Measurements from ENCODE around the gene FLOT1.

The FLOT1 gene

DNA sequence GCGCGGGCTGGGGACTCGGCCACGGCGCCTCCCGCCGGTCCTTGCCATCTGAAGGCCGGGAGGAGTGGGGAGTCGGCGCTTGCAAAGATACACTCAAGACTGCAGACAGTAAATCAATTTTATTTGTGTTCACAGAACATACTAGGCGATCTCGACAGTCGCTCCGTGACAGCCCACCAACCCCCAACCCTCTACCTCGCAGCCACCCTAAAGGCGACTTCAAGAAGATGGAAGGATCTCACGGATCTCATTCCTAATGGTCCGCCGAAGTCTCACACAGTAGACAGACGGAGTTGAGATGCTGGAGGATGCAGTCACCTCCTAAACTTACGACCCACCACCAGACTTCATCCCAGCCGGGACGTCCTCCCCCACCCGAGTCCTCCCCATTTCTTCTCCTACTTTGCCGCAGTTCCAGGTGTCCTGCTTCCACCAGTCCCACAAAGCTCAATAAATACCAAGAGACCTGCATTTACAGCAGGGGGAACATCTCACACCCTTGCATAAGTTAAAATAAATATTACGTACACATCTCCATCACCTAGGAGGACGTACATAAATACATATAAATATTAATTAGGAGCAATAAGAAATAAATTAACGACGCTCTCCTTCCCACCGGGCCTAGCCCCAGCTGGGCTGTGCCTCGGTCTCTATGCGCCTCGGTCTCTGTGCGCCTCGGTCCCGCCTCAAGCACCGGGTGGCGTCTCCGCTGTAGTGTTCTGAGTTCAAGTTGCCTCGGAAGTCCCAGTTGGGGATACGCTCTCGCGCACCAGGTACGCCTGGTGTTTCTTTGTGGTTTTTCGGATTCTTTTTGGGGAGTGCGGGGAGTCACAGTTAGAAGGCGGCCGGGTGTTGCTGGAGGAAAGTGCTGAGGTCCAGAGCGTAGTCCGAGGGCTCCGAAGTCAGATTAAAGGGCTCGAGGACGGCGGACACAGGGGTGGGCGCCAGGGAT, 889 bp upstream of the FLOT1 start:
- TF ChIP-seq, protein P1, sequence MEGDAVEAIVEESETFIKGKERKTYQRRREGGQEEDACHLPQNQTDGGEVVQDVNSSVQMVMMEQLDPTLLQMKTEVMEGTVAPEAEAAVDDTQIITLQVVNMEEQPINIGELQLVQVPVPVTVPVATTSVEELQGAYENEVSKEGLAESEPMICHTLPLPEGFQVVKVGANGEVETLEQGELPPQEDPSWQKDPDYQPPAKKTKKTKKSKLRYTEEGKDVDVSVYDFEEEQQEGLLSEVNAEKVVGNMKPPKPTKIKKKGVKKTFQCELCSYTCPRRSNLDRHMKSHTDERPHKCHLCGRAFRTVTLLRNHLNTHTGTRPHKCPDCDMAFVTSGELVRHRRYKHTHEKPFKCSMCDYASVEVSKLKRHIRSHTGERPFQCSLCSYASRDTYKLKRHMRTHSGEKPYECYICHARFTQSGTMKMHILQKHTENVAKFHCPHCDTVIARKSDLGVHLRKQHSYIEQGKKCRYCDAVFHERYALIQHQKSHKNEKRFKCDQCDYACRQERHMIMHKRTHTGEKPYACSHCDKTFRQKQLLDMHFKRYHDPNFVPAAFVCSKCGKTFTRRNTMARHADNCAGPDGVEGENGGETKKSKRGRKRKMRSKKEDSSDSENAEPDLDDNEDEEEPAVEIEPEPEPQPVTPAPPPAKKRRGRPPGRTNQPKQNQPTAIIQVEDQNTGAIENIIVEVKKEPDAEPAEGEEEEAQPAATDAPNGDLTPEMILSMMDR (IDR thresholded peaks at IDR 0.05): no peak
- peak; percentile 80 for DNase-seq (ENCODE audit: low spot score)
- H3K4me3 ChIP-seq: peak overlapping the region; percentile 93
- H3K27ac ChIP-seq: peak overlapping the region; percentile 98 to 99

- Histone ChIP-seq H3K27ac (peak overlapping the region; percentile 98 to 99), H3K4me3 (peak overlapping the region; percentile 93)
- TF ChIP-seq, protein P1 (IDR thresholded peaks at IDR 0.05): no peak
- peak; percentile 76 for DNase-seq (ENCODE audit: low spot score)
These were observed 635 bp downstream of the FLOT1 start for GRCh38 chr6:30741789-30742315.

- no peak for DNase-seq (ENCODE audit: low spot score)
- Histone ChIP-seq H3K4me3 (peak overlapping the region; percentile 93), H3K27ac (peak overlapping the region; percentile 98 to 99)
- TF ChIP-seq, protein P1 (IDR thresholded peaks at IDR 0.05): no peak
These were observed 1.3 kb downstream of the FLOT1 start for GRCh38 chr6:30741063-30741779.

DNA sequence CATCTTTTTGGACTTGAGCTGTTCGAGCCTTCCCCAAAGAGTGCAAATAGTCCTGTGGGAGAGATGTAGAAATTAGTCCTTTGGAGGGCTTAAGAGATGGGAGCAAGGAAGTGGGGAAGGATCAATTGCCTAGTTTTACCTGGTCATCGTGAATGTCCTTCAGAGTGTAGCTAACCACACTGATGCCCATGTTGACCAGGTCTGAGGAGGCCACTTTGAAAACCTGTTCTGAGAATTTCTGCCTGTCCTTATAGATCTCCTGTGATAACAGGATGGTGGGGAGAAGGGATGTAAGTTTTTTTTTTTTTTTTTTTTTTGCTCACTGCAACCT, 2.0 kb downstream of the FLOT1 start:
- TF ChIP-seq, protein P1 (IDR thresholded peaks at IDR 0.05): no peak
- Histone ChIP-seq H3K4me3 (no peak overlapping the region), H3K27ac (peak overlapping the region in 1 of 2 donors; percentile 6)
- no peak for DNase-seq (ENCODE audit: low spot score)

- no peak for DNase-seq (ENCODE audit: low spot score)
- TF ChIP-seq, protein P1 (IDR thresholded peaks at IDR 0.05): no peak
- Histone ChIP-seq H3K4me3 (no peak overlapping the region), H3K27ac (no peak overlapping the region)
These were observed 4.0 kb downstream of the FLOT1 start for GRCh38 chr6:30738532-30738931.

DNA sequence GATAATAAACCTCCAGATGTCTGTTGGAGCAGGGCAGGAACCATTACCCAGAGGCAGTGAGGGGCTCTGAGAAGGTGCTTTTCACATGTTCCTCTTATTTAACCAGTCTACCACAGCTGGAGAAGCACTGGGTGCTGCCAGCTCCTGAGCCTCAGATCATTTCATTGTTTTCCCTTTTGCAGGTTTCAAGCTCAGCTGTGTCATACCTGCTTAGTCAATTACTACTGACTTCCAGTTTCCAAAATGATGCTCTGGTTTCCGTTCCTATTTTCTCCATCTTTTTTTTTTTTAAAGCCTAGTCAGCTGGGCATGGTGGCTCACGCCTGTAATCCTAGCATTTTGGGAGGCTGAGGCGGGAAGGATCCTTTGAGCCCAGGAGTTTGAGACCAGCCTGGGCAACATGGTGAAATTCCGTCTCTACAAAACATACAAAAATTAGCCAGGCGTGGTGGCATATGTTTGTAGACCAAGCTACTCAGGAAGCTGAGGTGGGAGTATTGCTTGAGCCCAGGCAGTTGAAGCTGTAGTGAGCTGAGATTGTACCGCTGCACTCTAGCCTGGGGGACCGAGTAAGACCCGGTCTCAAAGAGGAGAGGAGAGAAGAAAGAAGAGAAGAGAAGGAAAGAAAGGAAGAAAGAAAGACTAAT, 6.7 kb downstream of the FLOT1 start:
- TF ChIP-seq, protein P1 (IDR thresholded peaks at IDR 0.05): no peak
- H3K27ac ChIP-seq: no peak overlapping the region
- DNase-seq (ENCODE audit: low spot score): no peak
- no peak overlapping the region for H3K4me3 ChIP-seq
